GM04504 (cell line): ENCODE results near the gene RALGPS2.
"Not testable (repeated sequence)": the region's sequence is repeated elsewhere in the genome, so short reads cannot be mapped to it uniquely, and the experiment has no call there.

Experiments used
- DNase-seq: peaks from one replicate; pipeline ENCODE4 v3.0.0-alpha.2; 2012; ENCODE audit warnings: low read depth

The RALGPS2 gene

GRCh38 chr1:178942285-178943198 lies 217.5 kb downstream of the RALGPS2 start:
- no peak for DNase-seq

GRCh38 chr1:178944729-178945128 lies 219.7 kb downstream of the RALGPS2 start:
- no peak for DNase-seq

- no peak for DNase-seq
Observed at GRCh38 chr1:178945763-178946266, 220.8 kb downstream of the RALGPS2 start.

GRCh38 chr1:178946416-178946815 lies 221.4 kb downstream of the RALGPS2 start:
- no peak for DNase-seq

- no peak for DNase-seq
Observed at GRCh38 chr1:178946855-178947676, 222.0 kb downstream of the RALGPS2 start.

GRCh38 chr1:178947677-178947981 lies 222.6 kb downstream of the RALGPS2 start:
- DNase-seq, result no peak

- no peak for DNase-seq
Observed at GRCh38 chr1:178948676-178949075, 223.6 kb downstream of the RALGPS2 start.

GRCh38 chr1:178949866-178950265 lies 224.8 kb downstream of the RALGPS2 start:
- not testable (repeated sequence) for DNase-seq

GRCh38 chr1:178951600-178951999 lies 226.6 kb downstream of the RALGPS2 start:
- DNase-seq, result no peak

- DNase-seq, result no peak
Observed at GRCh38 chr1:178953034-178953433, 228.0 kb downstream of the RALGPS2 start.

GRCh38 chr1:178953538-178954324 lies 228.7 kb downstream of the RALGPS2 start:
- no peak for DNase-seq

- DNase-seq, result no peak
Observed at GRCh38 chr1:178954325-178954690, 229.3 kb downstream of the RALGPS2 start.

GRCh38 chr1:178954937-178955336 lies 229.9 kb downstream of the RALGPS2 start:
- DNase-seq, result no peak

- no peak for DNase-seq
Observed at GRCh38 chr1:178955391-178955954, 230.4 kb downstream of the RALGPS2 start.

- DNase-seq, result no peak
Observed at GRCh38 chr1:178958491-178958890, 233.4 kb downstream of the RALGPS2 start.

- DNase-seq, result no peak
Observed at GRCh38 chr1:178959543-178960460, 234.8 kb downstream of the RALGPS2 start.

- no peak for DNase-seq
Observed at GRCh38 chr1:178960482-178961240, 235.6 kb downstream of the RALGPS2 start.

GRCh38 chr1:178961331-178961730 lies 236.3 kb downstream of the RALGPS2 start:
- no peak for DNase-seq

GRCh38 chr1:178961868-178962267 lies 236.8 kb downstream of the RALGPS2 start:
- no peak for DNase-seq
